ENCODE results near the gene HSD17B12.

DNA sequence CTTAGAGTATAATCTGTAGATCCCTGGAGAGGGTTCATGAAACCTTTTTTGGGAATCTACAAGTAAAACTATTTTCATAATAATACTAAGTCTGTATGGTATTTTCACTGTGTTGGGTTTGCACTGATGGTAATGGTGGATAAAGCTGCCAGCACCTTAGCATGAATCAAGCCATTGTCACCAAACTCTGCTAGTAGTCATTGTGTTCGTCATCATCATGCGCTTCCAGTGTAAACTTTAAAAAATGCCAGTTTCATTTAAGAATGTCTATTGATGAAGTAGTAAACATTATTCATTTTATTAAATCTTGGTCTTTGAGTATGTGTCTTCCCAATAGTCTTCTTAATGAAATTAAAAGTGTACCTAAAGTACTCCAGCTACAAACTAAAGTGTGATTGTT lies 215.1 kb downstream of the HSD17B12 start:
- no peak for TF ChIP-seq CTCF (IDR thresholded peaks at IDR 0.05)
- TF ChIP-seq ZFX (IDR thresholded peaks at IDR 0.05; ENCODE audit: borderline replicate concordance): no peak
